Measurements from ENCODE around the gene PDLIM7. TPM values are rescaled to one million over a fixed set of nuclear protein-coding genes. Genes with fewer than 3 reads are reported as not detected.

Gene PDLIM7
- total and polyA plus RNA-seq, 10 of the 15 experiments (the other 5 are each of a cell fraction or from before 2014, with no cell fraction given) = 0.82 to 36.6 (median 19.3) TPM

DNA sequence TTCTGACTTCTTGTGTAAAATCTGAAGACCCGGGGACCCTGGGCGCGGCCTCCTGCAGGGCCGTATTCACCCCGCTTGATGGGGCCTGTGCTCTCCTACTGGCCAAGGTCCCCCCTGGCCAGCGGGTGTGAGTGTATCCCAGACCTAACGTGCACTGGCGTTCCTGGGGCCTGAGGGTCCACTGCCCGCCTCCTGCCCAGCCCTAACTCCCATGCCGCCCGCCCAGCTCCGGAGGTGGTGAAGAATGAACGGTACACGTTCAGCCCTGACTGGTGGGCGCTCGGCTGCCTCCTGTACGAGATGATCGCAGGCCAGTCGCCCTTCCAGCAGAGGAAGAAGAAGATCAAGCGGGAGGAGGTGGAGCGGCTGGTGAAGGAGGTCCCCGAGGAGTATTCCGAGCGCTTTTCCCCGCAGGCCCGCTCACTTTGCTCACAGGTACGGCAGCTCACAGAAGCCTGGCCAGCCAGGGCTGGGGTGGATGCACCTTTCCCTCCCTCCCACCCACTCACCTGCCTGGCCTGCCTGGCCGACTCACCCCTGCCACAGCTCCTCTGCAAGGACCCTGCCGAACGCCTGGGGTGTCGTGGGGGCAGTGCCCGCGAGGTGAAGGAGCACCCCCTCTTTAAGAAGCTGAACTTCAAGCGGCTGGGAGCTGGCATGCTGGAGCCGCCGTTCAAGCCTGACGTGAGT lies 61.4 kb downstream of the PDLIM7 start (continued):
- no peak for TF ChIP-seq NFIC (IDR thresholded peaks at IDR 0.05; ENCODE audit: low read depth, low read length)
- TF ChIP-seq KAT2A (conservative IDR thresholded peaks at IDR 0.05; ENCODE audit: control insufficient read depth, low read depth, low read length) = no peak
- TF ChIP-seq SRF (IDR thresholded peaks at IDR 0.05; ENCODE audit: low read depth in 2 of 2, low read length in 2 of 2) = no peak
- TF ChIP-seq CREM (IDR thresholded peaks at IDR 0.05; ENCODE audit: low read depth) = no peak

DNA sequence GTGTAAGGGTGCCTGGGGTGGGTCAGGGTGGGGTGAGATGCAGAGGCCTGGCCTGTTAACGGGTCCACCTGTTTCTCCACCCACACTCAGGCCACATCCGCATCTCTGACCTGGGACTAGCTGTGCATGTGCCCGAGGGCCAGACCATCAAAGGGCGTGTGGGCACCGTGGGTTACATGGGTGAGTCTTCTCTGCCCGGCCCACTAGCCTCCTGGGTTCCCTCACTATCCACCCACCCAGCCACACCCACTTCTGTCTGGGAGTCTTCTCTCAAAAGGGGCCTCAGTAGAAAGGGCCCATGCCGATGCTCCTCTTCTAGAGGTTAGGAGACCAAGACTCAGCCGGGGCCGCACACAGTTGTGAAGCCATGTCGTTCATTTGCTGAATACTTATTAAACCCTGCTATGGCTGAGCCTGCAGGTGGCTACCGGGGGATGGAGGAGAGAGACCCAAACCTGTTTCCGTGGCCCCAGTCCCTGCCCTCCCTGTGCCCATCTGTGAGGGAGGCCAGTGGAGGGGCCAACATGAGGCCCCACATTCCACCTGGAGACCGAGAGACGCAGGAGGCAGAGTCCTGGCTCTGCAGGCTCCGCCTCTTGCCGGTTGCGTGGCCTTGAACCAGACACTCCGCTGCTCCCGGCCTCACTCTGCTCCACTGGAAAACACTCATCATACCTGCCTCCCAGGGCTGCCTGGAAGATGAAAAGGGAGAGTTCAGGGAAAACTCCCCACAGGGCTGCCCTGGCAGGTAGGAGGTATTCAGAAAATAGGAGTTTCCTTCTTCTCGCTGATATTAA lies 62.3 kb downstream of the PDLIM7 start:
- no peaks in the 10 kb centered on the region for H3K9me3 ChIP-seq (replicated peaks; ENCODE audit: control insufficient read depth, insufficient read depth, low read length)
- H3K4me2 ChIP-seq (ENCODE audit: control insufficient read depth, insufficient read depth) = no peak overlapping the region
- ChIA-PET SMC1A (ENCODE audit: uncharacterized antibody, unreplicated experiment) (interaction anchor here (7.2 kb wide), 1 partner anchor 8 kb away, joined by 73 read pairs; the partner anchor contains the start of gene PRR7), RAD21 (ENCODE audit: unreplicated experiment) (no interaction called here), CTCF (no interaction called here), POLR2A (interaction anchor here (13.4 kb wide), 1 partner anchor 14 kb away, joined by 358 read pairs; the partner anchor contains the start of gene PRR7)
- TF ChIP-seq MTA2 (IDR thresholded peaks at IDR 0.05; ENCODE audit: low read depth) = no peak
- TF ChIP-seq, protein P1, sequence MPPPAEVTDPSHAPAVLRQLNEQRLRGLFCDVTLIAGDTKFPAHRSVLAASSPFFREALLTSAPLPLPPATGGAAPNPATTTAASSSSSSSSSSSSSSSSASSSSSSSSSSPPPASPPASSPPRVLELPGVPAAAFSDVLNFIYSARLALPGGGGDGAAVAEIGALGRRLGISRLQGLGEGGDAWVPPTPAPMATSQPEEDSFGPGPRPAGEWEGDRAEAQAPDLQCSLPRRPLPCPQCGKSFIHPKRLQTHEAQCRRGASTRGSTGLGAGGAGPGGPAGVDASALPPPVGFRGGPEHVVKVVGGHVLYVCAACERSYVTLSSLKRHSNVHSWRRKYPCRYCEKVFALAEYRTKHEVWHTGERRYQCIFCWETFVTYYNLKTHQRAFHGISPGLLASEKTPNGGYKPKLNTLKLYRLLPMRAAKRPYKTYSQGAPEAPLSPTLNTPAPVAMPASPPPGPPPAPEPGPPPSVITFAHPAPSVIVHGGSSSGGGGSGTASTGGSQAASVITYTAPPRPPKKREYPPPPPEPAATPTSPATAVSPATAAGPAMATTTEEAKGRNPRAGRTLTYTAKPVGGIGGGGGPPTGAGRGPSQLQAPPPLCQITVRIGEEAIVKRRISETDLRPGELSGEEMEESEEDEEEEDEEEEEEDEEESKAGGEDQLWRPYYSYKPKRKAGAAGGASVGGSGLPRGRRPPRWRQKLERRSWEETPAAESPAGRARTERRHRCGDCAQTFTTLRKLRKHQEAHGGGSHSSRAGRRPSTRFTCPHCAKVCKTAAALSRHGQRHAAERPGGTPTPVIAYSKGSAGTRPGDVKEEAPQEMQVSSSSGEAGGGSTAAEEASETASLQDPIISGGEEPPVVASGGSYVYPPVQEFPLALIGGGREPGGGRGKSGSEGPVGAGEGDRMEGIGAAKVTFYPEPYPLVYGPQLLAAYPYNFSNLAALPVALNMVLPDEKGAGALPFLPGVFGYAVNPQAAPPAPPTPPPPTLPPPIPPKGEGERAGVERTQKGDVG (CRISPR knock-in tag; IDR thresholded peaks at IDR 0.05) = no peak
- no peak for TF ChIP-seq ESRRA (IDR thresholded peaks at IDR 0.05; ENCODE audit: low read length)
- no peak for TF ChIP-seq JUNB (IDR thresholded peaks at IDR 0.05)
- no peak for TF ChIP-seq ZBED1 (IDR thresholded peaks at IDR 0.05; ENCODE audit: borderline replicate concordance)
- TF ChIP-seq, protein P2, sequence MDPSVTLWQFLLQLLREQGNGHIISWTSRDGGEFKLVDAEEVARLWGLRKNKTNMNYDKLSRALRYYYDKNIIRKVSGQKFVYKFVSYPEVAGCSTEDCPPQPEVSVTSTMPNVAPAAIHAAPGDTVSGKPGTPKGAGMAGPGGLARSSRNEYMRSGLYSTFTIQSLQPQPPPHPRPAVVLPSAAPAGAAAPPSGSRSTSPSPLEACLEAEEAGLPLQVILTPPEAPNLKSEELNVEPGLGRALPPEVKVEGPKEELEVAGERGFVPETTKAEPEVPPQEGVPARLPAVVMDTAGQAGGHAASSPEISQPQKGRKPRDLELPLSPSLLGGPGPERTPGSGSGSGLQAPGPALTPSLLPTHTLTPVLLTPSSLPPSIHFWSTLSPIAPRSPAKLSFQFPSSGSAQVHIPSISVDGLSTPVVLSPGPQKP (IDR thresholded peaks at IDR 0.05; ENCODE audit: low read depth, low read length) = no peak
- TF ChIP-seq POU2F2 (IDR thresholded peaks at IDR 0.05; ENCODE audit: borderline replicate concordance, low read depth, low read length) = no peak
- TF ChIP-seq LARP7 (IDR thresholded peaks at IDR 0.05) = no peak
- 89% methylated on average over 17 of the region's 20 CpGs for WGBS (ENCODE audit: insufficient coverage, insufficient replicate concordance, low lambda C conversion rate, missing lambda C conversion rate)
- H3K36me3 ChIP-seq (ENCODE audit: control insufficient read depth in 2 of 2, insufficient read depth in 2 of 2, low read length in 1 of 2) = peaks cover 46 to 52% of the 10 kb centered on the region in 2 experiments
- intact Hi-C loops (cut with micrococcal nuclease; ENCODE audit: unreplicated experiment) (no loop called here), in situ Hi-C loops (cut with MboI) (no loop called here)
- peaks cover 23% of the 10 kb centered on the region for H3K79me2 ChIP-seq (ENCODE audit: control insufficient read depth, insufficient read depth, low read length)
- H4K20me1 ChIP-seq (ENCODE audit: control insufficient read depth, insufficient read depth) = no peaks in the 10 kb centered on the region
- peaks cover 27% of the 10 kb centered on the region for H3K4me1 ChIP-seq (ENCODE audit: control insufficient read depth, insufficient read depth, low read length)
- H3K9ac ChIP-seq (ENCODE audit: control insufficient read depth, insufficient read depth, low read length) = no peak overlapping the region
- no peak overlapping the region for H2AFZ ChIP-seq (ENCODE audit: control insufficient read depth, low read depth, low read length)
- no peak overlapping the region for H3K4me3 ChIP-seq
- no TSS peak for BruUV-seq (replicated peaks)
- no peak for FAIRE-seq
- no peak for DNase-seq (ENCODE audit: low read depth, low spot score)
- no peak overlapping the region for H3K27ac ChIP-seq (ENCODE audit: control insufficient read depth, insufficient read depth)
- no peak for ATAC-seq
- no peaks in the 10 kb centered on the region for H3K27me3 ChIP-seq (replicated peaks in 1 of 2; ENCODE audit: control insufficient read depth in 2 of 2, insufficient read depth in 2 of 2, low read length in 1 of 2)

All from GM12878 (cell line).